ENCODE data around the gene SH3D19. TPM values are rescaled to one million over a fixed set of nuclear protein-coding genes. Genes with fewer than 3 reads are reported as not detected.

Gene SH3D19
- total and polyA plus RNA-seq, 2 experiments from 2014 or later: 28.2 to 54.7 TPM

- TF ChIP-seq EZH2phosphoT487 (IDR thresholded peaks at IDR 0.05; ENCODE audit: low read depth, severe bottlenecking, unreplicated experiment): no peak
- TF ChIP-seq EZH2 (IDR thresholded peaks at IDR 0.05; ENCODE audit: borderline replicate concordance): no peak
- TF ChIP-seq CTCF (IDR thresholded peaks at IDR 0.05; ENCODE audit: poor library complexity): no peak
- H3K27me3 ChIP-seq: no peaks in the 10 kb centered on the region
- peaks cover 3% of the 10 kb centered on the region for H3K79me2 ChIP-seq
- H3K4me1 ChIP-seq (ENCODE audit: insufficient read depth): peaks cover 4% of the 10 kb centered on the region
- H2AFZ ChIP-seq: no peak overlapping the region
- 82% methylated on average over 4 of the region's 4 CpGs for WGBS (ENCODE audit: low lambda C conversion rate, missing lambda C conversion rate)
- H3K4me2 ChIP-seq: no peak overlapping the region
- no peaks in the 10 kb centered on the region for H3K9me2 ChIP-seq (replicated peaks; ENCODE audit: insufficient read depth)
- no peaks in the 10 kb centered on the region for H4K20me1 ChIP-seq (ENCODE audit: insufficient read depth, poor library complexity, severe bottlenecking)
- no peak overlapping the region for H3K27ac ChIP-seq
- no peaks in the 10 kb centered on the region for H3K9me3 ChIP-seq (ENCODE audit: low read depth)
- no peaks in the 10 kb centered on the region for H3K36me3 ChIP-seq (replicated peaks; ENCODE audit: insufficient read depth, low read depth)
- DNase-seq (ENCODE audit: low spot score): no peak
- no peak overlapping the region for H3K4me3 ChIP-seq
These were observed 106.3 kb downstream of the SH3D19 start for GRCh38 chr4:151219091-151219490.

DNA sequence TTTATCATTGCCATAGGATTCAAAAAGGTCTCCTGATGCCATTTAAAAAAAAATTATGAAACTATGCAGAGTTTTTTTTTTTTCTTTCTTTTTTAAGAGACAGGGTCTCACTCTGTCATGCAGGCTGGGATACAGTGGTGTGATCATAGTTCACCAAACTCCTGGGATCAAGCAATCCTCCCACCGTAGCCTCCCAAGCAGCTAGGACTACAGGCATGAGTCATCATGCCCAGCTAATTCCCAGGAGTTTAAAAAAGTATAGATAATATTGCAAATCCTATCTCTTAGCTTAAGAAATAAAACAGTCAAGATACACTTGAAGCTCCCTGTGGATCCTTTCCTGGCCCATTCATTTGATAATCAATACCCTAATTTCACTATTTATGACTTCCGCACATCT lies 107.1 kb downstream of the SH3D19 start:
- Histone ChIP-seq H3K79me2 (peaks cover 3% of the 10 kb centered on the region), H3K27ac (no peak overlapping the region), H4K20me1 (ENCODE audit: insufficient read depth, poor library complexity, severe bottlenecking) (no peaks in the 10 kb centered on the region), H3K36me3 (replicated peaks; ENCODE audit: insufficient read depth, low read depth) (no peaks in the 10 kb centered on the region), H3K4me2 (no peak overlapping the region), H3K9me2 (replicated peaks; ENCODE audit: insufficient read depth) (no peaks in the 10 kb centered on the region), H2AFZ (no peak overlapping the region), H3K4me3 (no peak overlapping the region), H3K4me1 (ENCODE audit: insufficient read depth) (peaks cover 4% of the 10 kb centered on the region), H3K27me3 (no peaks in the 10 kb centered on the region), H3K9me3 (ENCODE audit: low read depth) (no peaks in the 10 kb centered on the region)
- TF ChIP-seq EZH2 (IDR thresholded peaks at IDR 0.05; ENCODE audit: borderline replicate concordance) (no peak), CTCF (IDR thresholded peaks at IDR 0.05; ENCODE audit: poor library complexity) (no peak), EZH2phosphoT487 (IDR thresholded peaks at IDR 0.05; ENCODE audit: low read depth, severe bottlenecking, unreplicated experiment) (no peak)
- no peak for DNase-seq (ENCODE audit: low spot score)
- WGBS (ENCODE audit: low lambda C conversion rate, missing lambda C conversion rate): 73% methylated on average over 2 of the region's 2 CpGs

GRCh38 chr4:151217326-151217725 lies 108.1 kb downstream of the SH3D19 start:
- Histone ChIP-seq H2AFZ (no peak overlapping the region), H3K4me3 (no peak overlapping the region), H3K36me3 (replicated peaks; ENCODE audit: insufficient read depth, low read depth) (no peaks in the 10 kb centered on the region), H3K9me2 (replicated peaks; ENCODE audit: insufficient read depth) (no peaks in the 10 kb centered on the region), H3K79me2 (peaks cover 3% of the 10 kb centered on the region), H3K27me3 (no peaks in the 10 kb centered on the region), H3K27ac (no peak overlapping the region), H3K9me3 (ENCODE audit: low read depth) (no peaks in the 10 kb centered on the region), H3K4me2 (no peak overlapping the region), H4K20me1 (ENCODE audit: insufficient read depth, poor library complexity, severe bottlenecking) (no peaks in the 10 kb centered on the region), H3K4me1 (ENCODE audit: insufficient read depth) (peaks cover 4% of the 10 kb centered on the region)
- WGBS (ENCODE audit: low lambda C conversion rate, missing lambda C conversion rate): 61% methylated on average over 2 of the region's 2 CpGs
- TF ChIP-seq CTCF (IDR thresholded peaks at IDR 0.05; ENCODE audit: poor library complexity) (no peak), EZH2 (IDR thresholded peaks at IDR 0.05; ENCODE audit: borderline replicate concordance) (no peak)
- DNase-seq (ENCODE audit: low spot score): no peak

DNA sequence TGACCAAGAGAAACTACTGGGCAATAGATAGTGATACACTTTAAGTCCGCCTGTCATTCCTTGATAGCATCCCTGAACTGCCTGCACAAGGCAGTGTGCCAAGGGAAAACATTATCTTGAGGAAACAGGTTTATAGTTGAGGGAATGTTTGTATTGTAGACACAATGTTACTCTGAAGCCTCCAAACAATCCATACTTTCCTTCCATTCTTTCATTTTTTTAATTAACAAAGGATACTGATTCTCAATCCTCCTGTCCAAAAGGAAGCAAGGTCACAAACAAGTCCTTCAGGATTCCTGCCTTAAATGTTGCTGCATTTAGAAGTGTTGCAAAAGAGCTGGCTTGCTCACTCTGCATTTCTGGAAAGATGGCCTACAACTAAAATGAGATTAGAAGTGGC lies 110.1 kb downstream of the SH3D19 start:
- TF ChIP-seq EZH2phosphoT487 (IDR thresholded peaks at IDR 0.05; ENCODE audit: low read depth, severe bottlenecking, unreplicated experiment) (no peak), EZH2 (IDR thresholded peaks at IDR 0.05; ENCODE audit: borderline replicate concordance) (no peak), CTCF (IDR thresholded peaks at IDR 0.05; ENCODE audit: poor library complexity) (no peak)
- no peak overlapping the region for H3K4me3 ChIP-seq
- no peaks in the 10 kb centered on the region for H3K27me3 ChIP-seq
- H3K4me1 ChIP-seq (ENCODE audit: insufficient read depth): peaks cover 4% of the 10 kb centered on the region
- no peak for DNase-seq (ENCODE audit: low spot score)
- no peak overlapping the region for H3K4me2 ChIP-seq
- H3K9me3 ChIP-seq (ENCODE audit: low read depth): no peaks in the 10 kb centered on the region
- no peaks in the 10 kb centered on the region for H3K9me2 ChIP-seq (replicated peaks; ENCODE audit: insufficient read depth)
- no peak overlapping the region for H2AFZ ChIP-seq
- no peak overlapping the region for H3K27ac ChIP-seq
- WGBS (ENCODE audit: low lambda C conversion rate, missing lambda C conversion rate): 91% methylated on average over 1 of the region's 1 CpG
- peaks cover 14% of the 10 kb centered on the region for H3K79me2 ChIP-seq
- no peaks in the 10 kb centered on the region for H4K20me1 ChIP-seq (ENCODE audit: insufficient read depth, poor library complexity, severe bottlenecking)
- H3K36me3 ChIP-seq (replicated peaks; ENCODE audit: insufficient read depth, low read depth): no peaks in the 10 kb centered on the region

Measured in hepatocyte (in vitro differentiated cells).